HepG2 (cell line): ENCODE data around the gene ELOVL6. TPM values are rescaled to one million over a fixed set of nuclear protein-coding genes. Genes with fewer than 3 reads are reported as not detected.

Experiments
- ASH2L ChIP-seq: fragments of 300-600, 200-600 bp; sonication (generic); IDR thresholded peaks from 2 replicates; pipeline ENCODE4 v1.7.0; 2017; ENCODE audit warnings: low read depth, mild to moderate bottlenecking, moderate library complexity, mixed read lengths, low read length; ENCODE audit not compliant: insufficient read length
- CAMTA2 ChIP-seq: sonication (generic); formaldehyde crosslinking; IDR thresholded peaks from 2 replicates; pipeline ENCODE4 v1.4.0; 2020; ENCODE audit warnings: mild to moderate bottlenecking, missing genetic modification reagents, borderline replicate concordance
- DNMT1 ChIP-seq: sonication (generic); formaldehyde crosslinking; IDR thresholded peaks from 2 replicates; pipeline ENCODE4 v1.5.1; 2020; ENCODE audit warnings: mild to moderate bottlenecking, missing genetic modification reagents
- FOXO1 ChIP-seq: sonication (generic); formaldehyde crosslinking; IDR thresholded peaks from 2 replicates; pipeline ENCODE4 v1.4.0; 2020; ENCODE audit warnings: missing genetic modification reagents
- GABPB1 ChIP-seq: IDR thresholded peaks from 2 replicates; pipeline ENCODE4 v1.6.1; 2016; ENCODE audit warnings: mild to moderate bottlenecking, missing genetic modification reagents, moderate library complexity, missing compliant biosample characterization
- KAT7 ChIP-seq: IDR thresholded peaks from 2 replicates; pipeline ENCODE4 v1.6.1; 2018; ENCODE audit warnings: borderline replicate concordance, missing compliant biosample characterization
- KAT8 ChIP-seq: IDR thresholded peaks from 2 replicates; pipeline ENCODE4 v1.6.1; 2016; ENCODE audit warnings: missing genetic modification reagents, missing compliant biosample characterization
- KLF6 ChIP-seq: IDR thresholded peaks from 2 replicates; pipeline ENCODE4 v1.8.0; 2016; ENCODE audit warnings: missing biosample characterization, missing genetic modification reagents
- MEF2D ChIP-seq: sonication (generic); formaldehyde crosslinking; IDR thresholded peaks from 2 replicates; pipeline ENCODE4 v1.5.1; 2020; ENCODE audit warnings: mild to moderate bottlenecking, missing genetic modification reagents
- NFIB ChIP-seq: sonication (generic); formaldehyde crosslinking; IDR thresholded peaks from 2 replicates; pipeline ENCODE4 v1.9.0; 2021; ENCODE audit warnings: missing genetic modification reagents, mild to moderate bottlenecking, borderline replicate concordance
- NONO ChIP-seq, 2 experiments: fragments of 450-650 bp in 1 of 2; sonication (generic) in 1 of 2; formaldehyde crosslinking in 1 of 2; IDR thresholded peaks in 1 of 2; conservative IDR thresholded peaks in 1 of 2; 2 replicates each; pipeline versions ENCODE4 v1.6.1 to v1.8.0; 2017 to 2022; ENCODE audit warnings: mild to moderate bottlenecking in 1 of 2, missing genetic modification reagents in 1 of 2, moderate library complexity in 1 of 2
- SMYD3 ChIP-seq: sonication (generic); formaldehyde crosslinking; IDR thresholded peaks from 2 replicates; pipeline ENCODE4 v1.8.1; 2023; ENCODE audit warnings: mild to moderate bottlenecking, missing genetic modification reagents
- SOX13 ChIP-seq, 3 experiments: fragments of 450-650 bp in 1 of 3; sonication (generic) in 1 of 3; formaldehyde crosslinking in 1 of 3; IDR thresholded peaks in 2 of 3; conservative IDR thresholded peaks in 1 of 3; 2 replicates each; pipeline versions ENCODE4 v1.5.0 to v1.6.1; 2016 to 2020; ENCODE audit warnings: antibody characterized with exemption in 1 of 3, mild to moderate bottlenecking in 1 of 3, missing compliant biosample characterization in 1 of 3, missing genetic modification reagents in 1 of 3, moderate library complexity in 1 of 3
- ZC3H4 ChIP-seq: sonication (generic); formaldehyde crosslinking; IDR thresholded peaks from 2 replicates; pipeline ENCODE4 v1.4.0; 2020; ENCODE audit warnings: missing genetic modification reagents, borderline replicate concordance
- ZFP62 ChIP-seq: sonication (generic); formaldehyde crosslinking; IDR thresholded peaks from 2 replicates; pipeline ENCODE4 v1.4.0; 2020; ENCODE audit warnings: missing genetic modification reagents
- ZFP91 ChIP-seq: sonication (generic); formaldehyde crosslinking; IDR thresholded peaks from 2 replicates; pipeline ENCODE4 v1.9.0; 2022; ENCODE audit warnings: missing genetic modification reagents, mild to moderate bottlenecking, borderline replicate concordance
- ZNF101 ChIP-seq: sonication (generic); formaldehyde crosslinking; IDR thresholded peaks from 2 replicates; pipeline ENCODE4 v1.4.0; 2020; ENCODE audit warnings: mild to moderate bottlenecking, low read depth, missing genetic modification reagents, borderline replicate concordance
- ZNF558 ChIP-seq: sonication (generic); formaldehyde crosslinking; IDR thresholded peaks from 2 replicates; pipeline ENCODE4 v1.9.0; 2022; ENCODE audit warnings: mild to moderate bottlenecking, missing genetic modification reagents, borderline replicate concordance
- ZNF572 ChIP-seq: sonication (generic); formaldehyde crosslinking; IDR thresholded peaks from 2 replicates; pipeline ENCODE4 v1.5.1; 2020; ENCODE audit warnings: mild to moderate bottlenecking, missing genetic modification reagents
- ZNF761 ChIP-seq: sonication (generic); formaldehyde crosslinking; conservative IDR thresholded peaks from 2 replicates; pipeline ENCODE4 v1.4.0; 2020; ENCODE audit warnings: mild to moderate bottlenecking, missing genetic modification reagents
- polyA plus RNA-seq, 8 experiments: library from polyadenylated mRNA; depleted of rRNA in 3 of 8; stranded (reverse) in 7 of 8; unstranded in 1 of 8; fragments of >200 nt; fragmentation: Illumina TruSeq in 4 of 8; extraction: Trizol in 4 of 8; gene quantifications; 2 replicates each; pipeline versions ENCODE4 v1.2.1 to v1.2.3, GENCODE V29; 2011 to 2016; ENCODE audit warnings: low read depth in 4 of 8, missing spikeins in 1 of 8, mixed read lengths in 1 of 8; ENCODE audit not compliant: insufficient read depth in 1 of 8
- total RNA-seq, 5 experiments: library from RNA; depleted of rRNA; stranded (reverse); fragments of >200 nt; fragmentation: Illumina TruSeq; extraction: Trizol; gene quantifications; 2 replicates each; pipeline ENCODE4 v1.2.3, GENCODE V29; 2016; ENCODE audit warnings: low read depth in 1 of 5
- TF ChIP-seq, protein P1 (sequence below): sonication (generic); formaldehyde crosslinking; IDR thresholded peaks from 2 replicates; pipeline ENCODE4 v1.4.0; 2020; ENCODE audit warnings: mild to moderate bottlenecking, missing genetic modification reagents
- TF ChIP-seq, protein P2 (sequence below): sonication (generic); formaldehyde crosslinking; IDR thresholded peaks from 2 replicates; pipeline ENCODE4 v1.5.0; 2020; ENCODE audit warnings: mild to moderate bottlenecking, missing genetic modification reagents

Gene ELOVL6
- total and polyA plus RNA-seq, 2 of the 13 experiments (the other 11 are each of a cell fraction or from before 2014, with no cell fraction given) = 14.1 to 23.2 TPM

- no peak for TF ChIP-seq KAT8 (CRISPR knock-in tag)
- no peak for TF ChIP-seq ZNF572 (CRISPR knock-in tag)
- TF ChIP-seq ASH2L = no peak
- TF ChIP-seq ZC3H4 (CRISPR knock-in tag) = no peak
- no peak for TF ChIP-seq ZNF761
- TF ChIP-seq MEF2D (CRISPR knock-in tag) = no peak
- no peak for TF ChIP-seq DNMT1 (CRISPR knock-in tag)
- TF ChIP-seq CAMTA2 (CRISPR knock-in tag) = no peak
- no peak for TF ChIP-seq FOXO1 (CRISPR knock-in tag)
- no peak for TF ChIP-seq ZFP91
- no peak for TF ChIP-seq ZFP62
- TF ChIP-seq ZNF101 (CRISPR knock-in tag) = no peak
- TF ChIP-seq KAT7 = no peak
- TF ChIP-seq, protein P1, sequence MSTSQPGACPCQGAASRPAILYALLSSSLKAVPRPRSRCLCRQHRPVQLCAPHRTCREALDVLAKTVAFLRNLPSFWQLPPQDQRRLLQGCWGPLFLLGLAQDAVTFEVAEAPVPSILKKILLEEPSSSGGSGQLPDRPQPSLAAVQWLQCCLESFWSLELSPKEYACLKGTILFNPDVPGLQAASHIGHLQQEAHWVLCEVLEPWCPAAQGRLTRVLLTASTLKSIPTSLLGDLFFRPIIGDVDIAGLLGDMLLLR = no peak
- 0 out of 2 replicates have a peak, but pooled peaks have one; percentile 28 for TF ChIP-seq SMYD3 (CRISPR knock-in tag)
- TF ChIP-seq ZNF558 (CRISPR knock-in tag) = peak; percentile 43; the same call in 1 of the 2 replicates
- TF ChIP-seq KLF6 = no peak
- no peak for TF ChIP-seq SOX13 (IDR thresholded peaks at IDR 0.05)
- no peak for TF ChIP-seq SOX13 (CRISPR knock-in tag; conservative IDR thresholded peaks at IDR 0.05 in 1 of 2, IDR thresholded peaks at IDR 0.05 in 1 of 2)
- TF ChIP-seq GABPB1 = no peak
- TF ChIP-seq, protein P2, sequence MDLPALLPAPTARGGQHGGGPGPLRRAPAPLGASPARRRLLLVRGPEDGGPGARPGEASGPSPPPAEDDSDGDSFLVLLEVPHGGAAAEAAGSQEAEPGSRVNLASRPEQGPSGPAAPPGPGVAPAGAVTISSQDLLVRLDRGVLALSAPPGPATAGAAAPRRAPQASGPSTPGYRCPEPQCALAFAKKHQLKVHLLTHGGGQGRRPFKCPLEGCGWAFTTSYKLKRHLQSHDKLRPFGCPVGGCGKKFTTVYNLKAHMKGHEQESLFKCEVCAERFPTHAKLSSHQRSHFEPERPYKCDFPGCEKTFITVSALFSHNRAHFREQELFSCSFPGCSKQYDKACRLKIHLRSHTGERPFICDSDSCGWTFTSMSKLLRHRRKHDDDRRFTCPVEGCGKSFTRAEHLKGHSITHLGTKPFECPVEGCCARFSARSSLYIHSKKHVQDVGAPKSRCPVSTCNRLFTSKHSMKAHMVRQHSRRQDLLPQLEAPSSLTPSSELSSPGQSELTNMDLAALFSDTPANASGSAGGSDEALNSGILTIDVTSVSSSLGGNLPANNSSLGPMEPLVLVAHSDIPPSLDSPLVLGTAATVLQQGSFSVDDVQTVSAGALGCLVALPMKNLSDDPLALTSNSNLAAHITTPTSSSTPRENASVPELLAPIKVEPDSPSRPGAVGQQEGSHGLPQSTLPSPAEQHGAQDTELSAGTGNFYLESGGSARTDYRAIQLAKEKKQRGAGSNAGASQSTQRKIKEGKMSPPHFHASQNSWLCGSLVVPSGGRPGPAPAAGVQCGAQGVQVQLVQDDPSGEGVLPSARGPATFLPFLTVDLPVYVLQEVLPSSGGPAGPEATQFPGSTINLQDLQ (CRISPR knock-in tag) = 0 out of 2 replicates have a peak, but pooled peaks have one; percentile 52
- no peak for TF ChIP-seq NONO (IDR thresholded peaks at IDR 0.05)
- peak; percentile 27; the same call in 1 of the 2 replicates for TF ChIP-seq NONO (CRISPR knock-in tag; conservative IDR thresholded peaks at IDR 0.05)
- no peak for TF ChIP-seq NFIB
Observed at GRCh38 chr4:110197529-110198042, 829 bp downstream of the ELOVL6 start (continued).
